ENCODE measurements around the gene SPIRE2. TPM values are rescaled to one million over a fixed set of nuclear protein-coding genes. Genes with fewer than 3 reads are reported as not detected.
A peak's percentile ranks its signal among the peaks of the same experiment; 100 is the strongest.

SPIRE2 gene
- total RNA-seq, 1 experiment from 2014 or later: 21.7 TPM

DNA sequence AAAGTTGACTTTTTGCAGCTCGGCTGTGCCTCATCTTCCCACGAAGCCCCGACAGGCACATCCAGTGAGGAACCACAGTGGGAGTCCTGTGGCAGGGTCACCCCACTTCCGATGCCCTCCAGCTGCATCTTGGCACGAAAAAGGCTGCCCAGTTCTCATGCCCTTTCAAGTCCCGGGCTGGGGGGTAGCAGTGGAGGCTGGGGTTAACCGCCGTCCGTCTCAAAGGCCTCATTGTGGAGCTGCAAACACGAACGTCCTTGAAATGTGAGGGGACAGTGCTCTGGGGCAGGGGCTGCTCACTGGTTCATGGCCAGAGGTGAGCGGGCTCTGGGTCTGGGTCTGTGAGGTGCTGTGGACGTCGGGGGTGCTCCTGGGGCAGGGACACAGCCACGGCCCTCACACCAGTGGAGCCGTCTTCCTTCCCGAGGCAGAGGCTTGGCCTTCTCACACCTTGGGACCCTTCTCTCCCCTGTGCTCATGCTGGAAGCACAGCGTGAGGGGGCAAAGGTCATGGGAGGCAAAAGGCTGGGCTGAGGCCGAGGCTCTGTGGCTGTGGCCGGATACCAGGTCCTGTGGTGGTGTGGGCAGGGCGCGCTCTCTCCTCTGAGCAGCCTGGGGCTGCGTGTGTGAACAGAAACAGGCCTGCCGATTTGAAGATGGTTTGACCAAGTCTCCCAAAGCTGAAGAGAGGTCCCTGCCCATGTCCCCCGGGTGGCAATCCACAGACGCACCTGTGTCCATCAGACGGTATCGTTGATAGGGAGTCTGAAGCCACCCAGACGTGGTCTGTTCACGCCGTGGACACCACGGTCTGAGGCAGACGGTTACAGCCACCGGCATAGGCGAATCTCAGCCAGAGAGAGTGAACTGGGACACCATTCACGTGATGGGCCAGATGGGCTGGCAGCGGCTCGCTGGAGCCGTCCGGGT, 87.3 kb downstream of the SPIRE2 start:
- Histone ChIP-seq H3K4me3 (ENCODE audit: low read depth in 2 of 2, low read length in 2 of 2) (no peak overlapping the region), H3K27ac (ENCODE audit: low read length) (no peak overlapping the region), H3K9me3 (ENCODE audit: control insufficient read depth, insufficient read depth, low read depth, low read length) (no peaks in the 10 kb centered on the region), H3K36me3 (ENCODE audit: control insufficient read depth, insufficient read depth, low read length) (0 out of 2 replicates have a peak, but pooled peaks cover under 1% of the 10 kb centered on the region), H3K27me3 (ENCODE audit: control insufficient read depth, insufficient read depth, low read length) (no peaks in the 10 kb centered on the region), H3K4me1 (ENCODE audit: control insufficient read depth, insufficient read depth, low read length) (peaks cover 10% of the 10 kb centered on the region)
- ChIA-PET CTCF (no interaction called here), POLR2A (no interaction called here)
- TF ChIP-seq REST (IDR thresholded peaks at IDR 0.05; ENCODE audit: insufficient read depth in 1 of 2, low read depth in 2 of 2, low read length in 1 of 2) (no peak), POLR2AphosphoS5 (IDR thresholded peaks at IDR 0.05; ENCODE audit: low read depth, low read length) (0 out of 2 replicates have a peak, but pooled peaks have one; percentile 31)
- DNase-seq (ENCODE audit: low read depth, low spot score): no peak
- in situ Hi-C loops (cut with HindIII; ENCODE audit: low pct_unique_long_range_greater_than_20kb, low sequenced_read_pairs): no loop called here
- no TSS peak for BruUV-seq (replicated peaks)
- intact Hi-C loops (cut with micrococcal nuclease; ENCODE audit: unreplicated experiment): no loop called here
- ATAC-seq: no peak

DNA sequence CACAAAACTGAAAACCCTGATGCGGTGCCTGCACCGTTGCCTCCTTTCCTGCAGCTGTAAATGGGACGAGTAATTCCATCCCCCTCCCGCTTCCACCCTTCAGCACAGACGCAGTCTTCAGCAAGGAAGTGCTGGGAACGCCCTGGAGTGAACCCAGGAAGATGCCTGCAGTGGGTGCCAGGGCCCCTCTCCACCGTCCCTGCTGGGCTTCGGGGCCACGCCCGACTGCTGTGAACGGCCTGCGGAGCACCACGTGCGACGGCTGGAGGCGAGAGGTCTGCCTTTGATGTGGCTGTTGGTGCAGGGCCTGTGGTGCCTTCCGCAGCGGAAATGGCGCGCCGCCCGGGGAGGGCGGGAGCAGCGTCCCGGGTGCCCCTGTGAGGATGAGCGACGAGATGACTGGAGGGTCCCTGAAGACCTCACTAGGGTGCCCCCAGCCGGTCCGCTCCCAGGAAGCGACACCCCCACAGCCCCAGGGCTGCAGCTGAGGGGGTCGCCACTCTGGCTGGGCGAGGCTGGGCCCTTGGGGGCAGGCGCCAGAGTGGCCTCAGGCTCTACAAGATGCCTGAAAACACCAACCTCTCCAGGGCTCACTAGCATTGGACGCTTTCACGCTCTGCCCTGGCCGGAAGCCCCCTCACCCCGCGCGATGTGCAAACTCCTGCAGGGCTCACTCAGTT, 89.6 kb downstream of the SPIRE2 start:
- intact Hi-C loops (cut with micrococcal nuclease; ENCODE audit: unreplicated experiment): no loop called here
- peak overlapping the region; percentile 89 for H3K27ac ChIP-seq (ENCODE audit: low read length)
- BruUV-seq (replicated peaks): no TSS peak

More for the DNA sequence above, 89.6 kb downstream of the SPIRE2 start:
- Histone ChIP-seq H3K4me1 (ENCODE audit: control insufficient read depth, insufficient read depth, low read length) (peaks cover 17% of the 10 kb centered on the region), H3K36me3 (ENCODE audit: control insufficient read depth, insufficient read depth, low read length) (no peaks in the 10 kb centered on the region), H3K9me3 (ENCODE audit: control insufficient read depth, insufficient read depth, low read depth, low read length) (no peaks in the 10 kb centered on the region), H3K27me3 (ENCODE audit: control insufficient read depth, insufficient read depth, low read length) (no peaks in the 10 kb centered on the region), H3K4me3 (ENCODE audit: low read depth in 2 of 2, low read length in 2 of 2) (peak overlapping the region; percentile 41 to 43)
- in situ Hi-C loops (cut with HindIII; ENCODE audit: low pct_unique_long_range_greater_than_20kb, low sequenced_read_pairs): no loop called here
- ChIA-PET POLR2A (no interaction called here), CTCF (no interaction called here)
- peak; percentile 62 for ATAC-seq
- TF ChIP-seq REST (IDR thresholded peaks at IDR 0.05; ENCODE audit: insufficient read depth in 1 of 2, low read depth in 2 of 2, low read length in 1 of 2) (no peak), POLR2AphosphoS5 (IDR thresholded peaks at IDR 0.05; ENCODE audit: low read depth, low read length) (peak; percentile 37; the same call in 1 of the 2 replicates), TCF7L2 (IDR thresholded peaks at IDR 0.05; ENCODE audit: low read depth, low read length) (peak; percentile 99), SIN3A (IDR thresholded peaks at IDR 0.05; ENCODE audit: borderline replicate concordance, insufficient read depth, low read depth, low read length) (no peak)
- TF ChIP-seq, protein P1, sequence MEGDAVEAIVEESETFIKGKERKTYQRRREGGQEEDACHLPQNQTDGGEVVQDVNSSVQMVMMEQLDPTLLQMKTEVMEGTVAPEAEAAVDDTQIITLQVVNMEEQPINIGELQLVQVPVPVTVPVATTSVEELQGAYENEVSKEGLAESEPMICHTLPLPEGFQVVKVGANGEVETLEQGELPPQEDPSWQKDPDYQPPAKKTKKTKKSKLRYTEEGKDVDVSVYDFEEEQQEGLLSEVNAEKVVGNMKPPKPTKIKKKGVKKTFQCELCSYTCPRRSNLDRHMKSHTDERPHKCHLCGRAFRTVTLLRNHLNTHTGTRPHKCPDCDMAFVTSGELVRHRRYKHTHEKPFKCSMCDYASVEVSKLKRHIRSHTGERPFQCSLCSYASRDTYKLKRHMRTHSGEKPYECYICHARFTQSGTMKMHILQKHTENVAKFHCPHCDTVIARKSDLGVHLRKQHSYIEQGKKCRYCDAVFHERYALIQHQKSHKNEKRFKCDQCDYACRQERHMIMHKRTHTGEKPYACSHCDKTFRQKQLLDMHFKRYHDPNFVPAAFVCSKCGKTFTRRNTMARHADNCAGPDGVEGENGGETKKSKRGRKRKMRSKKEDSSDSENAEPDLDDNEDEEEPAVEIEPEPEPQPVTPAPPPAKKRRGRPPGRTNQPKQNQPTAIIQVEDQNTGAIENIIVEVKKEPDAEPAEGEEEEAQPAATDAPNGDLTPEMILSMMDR (IDR thresholded peaks at IDR 0.05): no peak
- DNase-seq (ENCODE audit: low read depth, low spot score): no peak

Data from Panc1 (cell line).